ENCODE measurements around the gene EPN1. TPM values are rescaled to one million over a fixed set of nuclear protein-coding genes. Genes with fewer than 3 reads are reported as not detected.

Gene EPN1
- total RNA-seq = 10 to 100 TPM; 21.8 to 79.7 (median 50.3) TPM

GRCh38 chr19:55674841-55675660, at the start of gene EPN1:
EPN1 (plus strand) TSS chr19:55675226; CDS start chr19:55678628, 3,402 bp downstream.
- in situ Hi-C loops (cut with MboI; ENCODE audit: low pct_unique_long_range_greater_than_20kb in 2 of 9, low sequenced_read_pairs in 9 of 9, unreplicated experiment in 9 of 9) = no loop called here
- ATAC-seq (replicated peaks in 6 of 8) = peak; percentile 85 to 93 (median 91)
- WGBS, 10 experiments = 0% methylated on average over 2 of the region's 101 CpGs; no CpG with 5 or more reads in 9 of the 10 experiments
- peak within 1 kb of the TSS; percentile 68 to 98 (median 83) for H3K4me3 ChIP-seq
- H3K4me1 ChIP-seq (replicated peaks in 1 of 2) = peaks cover 10 to 20% of the 10 kb centered on the region in 2 donors
- H3K27ac ChIP-seq = peak within 1 kb of the TSS; percentile 88 to 92

GRCh38 chr19:55626350-55626749, 48.7 kb upstream of the EPN1 start:
- H3K27ac ChIP-seq = no peak overlapping the region
- WGBS, 10 experiments = 79 to 100% (median 89%) methylated on average over 1 to 10 of the region's 11 CpGs; no CpG with 5 or more reads in 1 of the 10 experiments
- peaks cover 0 to 5% of the 10 kb centered on the region in 2 donors for H3K4me1 ChIP-seq (replicated peaks in 1 of 2)
- no peak overlapping the region for H3K4me3 ChIP-seq
- in situ Hi-C loops (cut with MboI; ENCODE audit: low pct_unique_long_range_greater_than_20kb in 2 of 9, low sequenced_read_pairs in 9 of 9, unreplicated experiment in 9 of 9) = loop anchor here in 5 of 9 experiments (10.0 to 25.0 kb wide), 2 partner anchors 112 to 489 kb away; partner anchors contain the start of gene TNNT1 (in 3 of the 5)
- ATAC-seq (replicated peaks in 6 of 8) = no peak

GRCh38 chr19:55632463-55632834, 42.6 kb upstream of the EPN1 start:
- 0 to 80% (median 41%) methylated on average over 1 to 2 of the region's 3 CpGs; no CpG with 5 or more reads in 4 of the 10 experiments for WGBS, 10 experiments
- ATAC-seq (replicated peaks in 6 of 8) = peak; percentile 15 to 50 (median 40)
- H3K4me1 ChIP-seq (replicated peaks in 1 of 2) = peaks cover 7 to 13% of the 10 kb centered on the region in 2 donors
- H3K4me3 ChIP-seq = no peak overlapping the region
- H3K27ac ChIP-seq = no peak overlapping the region
- in situ Hi-C loops (cut with MboI; ENCODE audit: low pct_unique_long_range_greater_than_20kb in 2 of 9, low sequenced_read_pairs in 9 of 9, unreplicated experiment in 9 of 9) = loop anchor here in 3 of 9 experiments (25.0 kb wide), 1 partner anchor 495 kb away; the partner anchor contains the start of gene TNNT1 (in 3 of the 3)

GRCh38 chr19:55633861-55634260, 41.2 kb upstream of the EPN1 start:
- ATAC-seq (replicated peaks in 6 of 8) = no peak
- in situ Hi-C loops (cut with MboI; ENCODE audit: low pct_unique_long_range_greater_than_20kb in 2 of 9, low sequenced_read_pairs in 9 of 9, unreplicated experiment in 9 of 9) = loop anchor here in 3 of 9 experiments (25.0 kb wide), 1 partner anchor 497 kb away; the partner anchor contains the start of gene TNNT1 (in 3 of the 3)
- WGBS, 10 experiments = 70 to 100% (median 98%) methylated on average over 1 to 7 of the region's 8 CpGs; no CpG with 5 or more reads in 1 of the 10 experiments
- no peak overlapping the region for H3K27ac ChIP-seq
- H3K4me3 ChIP-seq = no peak overlapping the region
- peaks cover 7 to 13% of the 10 kb centered on the region in 2 donors for H3K4me1 ChIP-seq (replicated peaks in 1 of 2)

- Histone ChIP-seq H3K4me1 (replicated peaks in 1 of 2) (peaks cover 14 to 17% of the 10 kb centered on the region in 2 donors), H3K4me3 (peak overlapping the region; percentile 77 to 99 (median 95)), H3K27ac (peak overlapping the region; percentile 94 to 96)
- in situ Hi-C loops (cut with MboI; ENCODE audit: low pct_unique_long_range_greater_than_20kb in 2 of 9, low sequenced_read_pairs in 9 of 9, unreplicated experiment in 9 of 9) = loop anchor here in 3 of 9 experiments (25.0 kb wide), 1 partner anchor 498 kb away; the partner anchor contains the start of gene TNNT1 (in 3 of the 3)
- WGBS, 10 experiments = 0 to 39% (median 19%) methylated on average over 1 to 5 of the region's 9 CpGs; no CpG with 5 or more reads in 4 of the 10 experiments
- ATAC-seq (replicated peaks in 6 of 8) = peak in 2 of 8 experiments; percentile 5 to 22
Measured at GRCh38 chr19:55635334-55635717, 39.7 kb upstream of the EPN1 start.

GRCh38 chr19:55635856-55636440, 39.1 kb upstream of the EPN1 start:
- peaks cover 15 to 18% of the 10 kb centered on the region in 2 donors for H3K4me1 ChIP-seq (replicated peaks in 1 of 2)
- in situ Hi-C loops (cut with MboI; ENCODE audit: low pct_unique_long_range_greater_than_20kb in 2 of 9, low sequenced_read_pairs in 9 of 9, unreplicated experiment in 9 of 9) = loop anchor here in 3 of 9 experiments (25.0 kb wide), 1 partner anchor 499 kb away; the partner anchor contains the start of gene TNNT1 (in 3 of the 3)
- H3K4me3 ChIP-seq = peak overlapping the region; percentile 77 to 99 (median 95)
- H3K27ac ChIP-seq = peak overlapping the region; percentile 94 to 96
- no peak for ATAC-seq (replicated peaks in 6 of 8)
- 41 to 100% (median 67%) methylated on average over 1 to 5 of the region's 7 CpGs; no CpG with 5 or more reads in 2 of the 10 experiments for WGBS, 10 experiments

- no peak for ATAC-seq (replicated peaks in 6 of 8)
- in situ Hi-C loops (cut with MboI; ENCODE audit: low pct_unique_long_range_greater_than_20kb in 2 of 9, low sequenced_read_pairs in 9 of 9, unreplicated experiment in 9 of 9) = loop anchor here in 3 of 9 experiments (25.0 kb wide), 1 partner anchor 499 kb away; the partner anchor contains the start of gene TNNT1 (in 3 of the 3)
- Histone ChIP-seq H3K27ac (no peak overlapping the region), H3K4me3 (peak overlapping the region in 1 of 5 donors; percentile 99), H3K4me1 (replicated peaks in 1 of 2) (peaks cover 15 to 18% of the 10 kb centered on the region in 2 donors)
- 83 to 100% (median 90%) methylated on average over 1 to 4 of the region's 4 CpGs; no CpG with 5 or more reads in 5 of the 10 experiments for WGBS, 10 experiments
Measured at GRCh38 chr19:55636723-55637122, 38.3 kb upstream of the EPN1 start.

GRCh38 chr19:55637534-55637933, 37.5 kb upstream of the EPN1 start:
- peaks cover 18 to 19% of the 10 kb centered on the region in 2 donors for H3K4me1 ChIP-seq (replicated peaks in 1 of 2)
- WGBS, 10 experiments = 58 to 90% (median 84%) methylated on average over 2 to 10 of the region's 11 CpGs; no CpG with 5 or more reads in 5 of the 10 experiments
- in situ Hi-C loops (cut with MboI; ENCODE audit: low pct_unique_long_range_greater_than_20kb in 2 of 9, low sequenced_read_pairs in 9 of 9, unreplicated experiment in 9 of 9) = loop anchor here in 3 of 9 experiments (25.0 kb wide), 1 partner anchor 500 kb away; the partner anchor contains the start of gene TNNT1 (in 3 of the 3)

GRCh38 chr19:55638864-55639359, 36.1 kb upstream of the EPN1 start:
- no peak for ATAC-seq (replicated peaks in 6 of 8)
- H3K4me1 ChIP-seq (replicated peaks in 1 of 2) = peaks cover 25 to 27% of the 10 kb centered on the region in 2 donors

More at GRCh38 chr19:55637534-55637933, 37.5 kb upstream of the EPN1 start:
- Histone ChIP-seq H3K4me3 (no peak overlapping the region), H3K27ac (no peak overlapping the region)
- ATAC-seq (replicated peaks in 6 of 8) = no peak

GRCh38 chr19:55640043-55640576, 34.9 kb upstream of the EPN1 start:
- peak overlapping the region; percentile 88 to 95 for H3K27ac ChIP-seq
- peak overlapping the region; percentile 81 to 99 (median 97) for H3K4me3 ChIP-seq
- in situ Hi-C loops (cut with MboI; ENCODE audit: low pct_unique_long_range_greater_than_20kb in 2 of 9, low sequenced_read_pairs in 9 of 9, unreplicated experiment in 9 of 9) = loop anchor here in 3 of 9 experiments (25.0 kb wide), 1 partner anchor 503 kb away; the partner anchor contains the start of gene TNNT1 (in 3 of the 3)
- H3K4me1 ChIP-seq (replicated peaks in 1 of 2) = peaks cover 29% of the 10 kb centered on the region in 2 donors
- 14 to 86% (median 52%) methylated on average over 1 to 17 of the region's 38 CpGs; no CpG with 5 or more reads in 4 of the 10 experiments for WGBS, 10 experiments
- ATAC-seq (replicated peaks in 6 of 8) = peak in 5 of 8 experiments; percentile 9 to 34 (median 14)

More at GRCh38 chr19:55638864-55639359, 36.1 kb upstream of the EPN1 start:
- no peak overlapping the region for H3K27ac ChIP-seq
- no peak overlapping the region for H3K4me3 ChIP-seq
- in situ Hi-C loops (cut with MboI; ENCODE audit: low pct_unique_long_range_greater_than_20kb in 2 of 9, low sequenced_read_pairs in 9 of 9, unreplicated experiment in 9 of 9) = loop anchor here in 3 of 9 experiments (25.0 kb wide), 1 partner anchor 502 kb away; the partner anchor contains the start of gene TNNT1 (in 3 of the 3)
- 80 to 100% (median 95%) methylated on average over 1 to 4 of the region's 6 CpGs; no CpG with 5 or more reads in 1 of the 10 experiments for WGBS, 10 experiments

GRCh38 chr19:55640577-55641425, 34.2 kb upstream of the EPN1 start, which contains the start of gene ZNF580:
ZNF580 (plus strand) TSS chr19:55641002; CDS start chr19:55642509, 1,507 bp downstream.
- ATAC-seq (replicated peaks in 6 of 8) = peak; percentile 40 to 75 (median 66)
- in situ Hi-C loops (cut with MboI; ENCODE audit: low pct_unique_long_range_greater_than_20kb in 2 of 9, low sequenced_read_pairs in 9 of 9, unreplicated experiment in 9 of 9) = loop anchor here in 3 of 9 experiments (25.0 kb wide), 1 partner anchor 504 kb away; the partner anchor contains the start of gene TNNT1 (in 3 of the 3)
- Histone ChIP-seq H3K27ac (peak within 1 kb of the TSS; percentile 88 to 95), H3K4me1 (replicated peaks in 1 of 2) (peaks cover 25 to 27% of the 10 kb centered on the region in 2 donors), H3K4me3 (peak within 1 kb of the TSS; percentile 81 to 99 (median 97))
- WGBS, 10 experiments = 0 to 7% (median 3%) methylated on average over 1 to 5 of the region's 89 CpGs; no CpG with 5 or more reads in 6 of the 10 experiments
